ENCODE results near the gene DSPP. TPM values are rescaled to one million over a fixed set of nuclear protein-coding genes. Genes with fewer than 3 reads are reported as not detected.

Gene DSPP
- total and polyA plus RNA-seq, 12 donors = 0.06 TPM; not detected in 11

DNA sequence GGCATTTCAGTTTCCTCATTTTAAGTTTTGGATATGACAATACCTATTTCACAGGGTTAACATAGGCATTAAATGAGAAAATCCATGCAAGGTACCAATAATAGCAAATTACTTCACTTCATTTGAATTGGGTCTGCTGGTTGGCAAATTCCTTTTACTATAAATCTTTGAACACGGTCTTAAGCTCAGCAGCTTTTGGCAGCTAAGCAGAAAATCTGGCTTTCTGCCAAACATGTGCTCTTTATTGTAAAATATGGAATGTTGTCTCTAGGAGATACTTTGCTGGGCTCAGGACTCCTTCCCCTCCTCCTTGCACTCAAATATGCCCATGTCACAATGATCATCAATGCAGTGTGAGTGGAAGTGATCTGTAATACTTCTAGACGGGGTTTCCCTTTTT, 24.9 kb downstream of the DSPP start:
- peaks cover 0 to 7% of the 10 kb centered on the region in 2 donors for H3K4me1 ChIP-seq (replicated peaks in 1 of 2)
- WGBS, 4 donors = 27 to 38% (median 33%) methylated on average over 2 of the region's 2 CpGs
- H3K27me3 ChIP-seq = no peaks in the 10 kb centered on the region
- H3K27ac ChIP-seq = no peak overlapping the region
- intact Hi-C loops (cut with DNase I) = no loop called here
- H3K9me3 ChIP-seq (replicated peaks in 1 of 3) = no peaks in the 10 kb centered on the region
- TF ChIP-seq CTCF (IDR thresholded peaks at IDR 0.05) (no peak), POLR2A (IDR thresholded peaks at IDR 0.05) (no peak)
- DNase-seq = peak in 2 of 7 donors; percentile 8 to 32
- no peaks in the 10 kb centered on the region for H3K36me3 ChIP-seq (replicated peaks in 1 of 2)
- no peak overlapping the region for H3K4me3 ChIP-seq

DNA sequence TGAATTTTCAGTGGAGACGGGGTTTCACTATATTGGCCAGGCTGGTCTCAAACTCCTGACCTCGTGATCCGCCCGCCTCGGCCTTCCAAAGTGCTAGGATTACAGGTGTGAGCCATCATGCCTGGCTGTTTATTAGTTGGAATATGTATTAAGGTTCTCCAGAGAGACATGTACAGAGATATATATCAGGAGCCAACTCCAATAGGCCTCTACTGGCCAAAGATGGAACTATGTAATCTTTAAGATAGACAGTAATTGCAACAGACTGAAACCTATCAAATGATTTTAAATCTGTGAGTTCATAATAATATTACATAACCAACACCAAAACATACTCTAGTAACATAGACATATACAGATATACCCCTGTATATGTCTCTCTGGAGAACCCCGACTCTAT, 36.0 kb downstream of the DSPP start:
- Histone ChIP-seq H3K27ac (no peak overlapping the region), H3K4me3 (no peak overlapping the region), H3K9me3 (replicated peaks in 1 of 3) (no peaks in the 10 kb centered on the region), H3K27me3 (no peaks in the 10 kb centered on the region), H3K36me3 (replicated peaks in 1 of 2) (no peaks in the 10 kb centered on the region), H3K4me1 (replicated peaks in 1 of 2) (no peaks in the 10 kb centered on the region)
- DNase-seq = no peak
- TF ChIP-seq POLR2A (IDR thresholded peaks at IDR 0.05) (no peak), CTCF (IDR thresholded peaks at IDR 0.05) (peak in 1 of 6 experiments; percentile 11)
- 94 to 98% (median 96%) methylated on average over 6 of the region's 6 CpGs for WGBS, 4 donors
- intact Hi-C loops (cut with DNase I) = no loop called here

- TF ChIP-seq POLR2A (IDR thresholded peaks at IDR 0.05) (no peak), CTCF (IDR thresholded peaks at IDR 0.05) (no peak)
- no peaks in the 10 kb centered on the region for H3K4me1 ChIP-seq (replicated peaks in 1 of 2)
- peaks cover 14% of the 10 kb centered on the region for H3K27me3 ChIP-seq
- no peaks in the 10 kb centered on the region for H3K36me3 ChIP-seq (replicated peaks in 1 of 2)
- H3K9me3 ChIP-seq (replicated peaks in 1 of 3) = no peaks in the 10 kb centered on the region
- no peak within 1 kb of the TSS for H3K4me3 ChIP-seq
- H3K27ac ChIP-seq = no peak within 1 kb of the TSS
- intact Hi-C loops (cut with DNase I) = no loop called here
- 80 to 91% (median 86%) methylated on average over 3 of the region's 3 CpGs for WGBS, 4 donors
- no peak for DNase-seq
Measured at GRCh38 chr4:87649980-87650379, 41.7 kb downstream of the DSPP start, which contains the start of gene DMP1. DMP1 (plus strand) TSS chr4:87650280; CDS start chr4:87656493, 6,213 bp downstream.

- H3K9me3 ChIP-seq (replicated peaks in 1 of 3) = no peaks in the 10 kb centered on the region
- H3K4me1 ChIP-seq (replicated peaks in 1 of 2) = no peaks in the 10 kb centered on the region
- 61 to 81% (median 69%) methylated on average over 2 of the region's 2 CpGs for WGBS, 4 donors
- H3K36me3 ChIP-seq (replicated peaks in 1 of 2) = no peaks in the 10 kb centered on the region
- TF ChIP-seq POLR2A (IDR thresholded peaks at IDR 0.05) (no peak), CTCF (IDR thresholded peaks at IDR 0.05) (no peak)
- no peak overlapping the region for H3K4me3 ChIP-seq
- intact Hi-C loops (cut with DNase I) = no loop called here
- H3K27ac ChIP-seq = no peak overlapping the region
- no peak for DNase-seq
- H3K27me3 ChIP-seq = peaks cover 14% of the 10 kb centered on the region
Measured at GRCh38 chr4:87650938-87651337, 42.6 kb downstream of the DSPP start.
